ENCODE data around the gene MANF.

Gene MANF

DNA sequence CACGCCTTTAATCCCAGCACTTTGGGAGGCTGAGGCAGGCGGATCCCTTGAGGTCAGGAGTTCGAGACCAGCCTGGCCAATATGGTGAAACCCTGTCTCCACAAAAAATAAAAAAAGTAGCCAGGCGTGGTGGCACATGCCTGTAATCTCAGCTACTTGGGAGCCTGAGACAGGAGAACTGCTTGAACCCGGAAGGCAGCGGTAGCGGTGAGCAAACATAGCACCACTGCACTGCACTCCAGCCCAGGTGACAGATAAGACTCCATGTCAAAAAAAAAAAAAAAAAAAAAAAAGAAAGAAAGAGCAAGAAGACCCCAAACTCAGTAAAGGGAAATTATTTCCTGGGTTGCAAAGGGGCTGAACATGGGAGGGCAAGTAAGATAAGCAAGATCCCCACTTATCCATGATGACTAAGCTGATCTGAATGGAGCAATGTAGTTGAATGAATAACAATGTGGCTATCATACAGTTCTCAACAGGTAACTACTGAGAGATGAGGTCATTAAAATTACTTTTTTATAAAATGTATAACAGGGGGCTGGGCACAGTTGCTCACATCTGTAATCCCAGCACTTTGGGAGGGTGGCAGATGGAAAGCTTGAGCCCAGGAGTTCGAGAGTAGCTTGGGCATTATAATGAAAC lies 52.0 kb downstream of the MANF start:
- H3K4me3 ChIP-seq (ENCODE audit: low read depth, low read length), result no peak overlapping the region
- TF ChIP-seq, protein P1, sequence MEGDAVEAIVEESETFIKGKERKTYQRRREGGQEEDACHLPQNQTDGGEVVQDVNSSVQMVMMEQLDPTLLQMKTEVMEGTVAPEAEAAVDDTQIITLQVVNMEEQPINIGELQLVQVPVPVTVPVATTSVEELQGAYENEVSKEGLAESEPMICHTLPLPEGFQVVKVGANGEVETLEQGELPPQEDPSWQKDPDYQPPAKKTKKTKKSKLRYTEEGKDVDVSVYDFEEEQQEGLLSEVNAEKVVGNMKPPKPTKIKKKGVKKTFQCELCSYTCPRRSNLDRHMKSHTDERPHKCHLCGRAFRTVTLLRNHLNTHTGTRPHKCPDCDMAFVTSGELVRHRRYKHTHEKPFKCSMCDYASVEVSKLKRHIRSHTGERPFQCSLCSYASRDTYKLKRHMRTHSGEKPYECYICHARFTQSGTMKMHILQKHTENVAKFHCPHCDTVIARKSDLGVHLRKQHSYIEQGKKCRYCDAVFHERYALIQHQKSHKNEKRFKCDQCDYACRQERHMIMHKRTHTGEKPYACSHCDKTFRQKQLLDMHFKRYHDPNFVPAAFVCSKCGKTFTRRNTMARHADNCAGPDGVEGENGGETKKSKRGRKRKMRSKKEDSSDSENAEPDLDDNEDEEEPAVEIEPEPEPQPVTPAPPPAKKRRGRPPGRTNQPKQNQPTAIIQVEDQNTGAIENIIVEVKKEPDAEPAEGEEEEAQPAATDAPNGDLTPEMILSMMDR (IDR thresholded peaks at IDR 0.05; ENCODE audit: low read depth, low read length), result no peak
- no peak for DNase-seq (ENCODE audit: low read depth, low spot score)
- in situ Hi-C loops (cut with HindIII; ENCODE audit: low sequenced_read_pairs), result no loop called here

All from astrocyte of the spinal cord (primary cell).